Erythroblast (primary cell): ENCODE data around the gene ABTB1.

Source experiments
- GATA1 ChIP-seq: IDR thresholded peaks from 2 replicates; pipeline ENCODE4 v1.6.1; 2011; ENCODE audit warnings: low read depth, mild to moderate bottlenecking, control low read depth, low read length, moderate library complexity
- POLR2A ChIP-seq: IDR thresholded peaks from 2 replicates; pipeline ENCODE4 v1.6.1; 2011; ENCODE audit warnings: mild to moderate bottlenecking, low read length

DNA sequence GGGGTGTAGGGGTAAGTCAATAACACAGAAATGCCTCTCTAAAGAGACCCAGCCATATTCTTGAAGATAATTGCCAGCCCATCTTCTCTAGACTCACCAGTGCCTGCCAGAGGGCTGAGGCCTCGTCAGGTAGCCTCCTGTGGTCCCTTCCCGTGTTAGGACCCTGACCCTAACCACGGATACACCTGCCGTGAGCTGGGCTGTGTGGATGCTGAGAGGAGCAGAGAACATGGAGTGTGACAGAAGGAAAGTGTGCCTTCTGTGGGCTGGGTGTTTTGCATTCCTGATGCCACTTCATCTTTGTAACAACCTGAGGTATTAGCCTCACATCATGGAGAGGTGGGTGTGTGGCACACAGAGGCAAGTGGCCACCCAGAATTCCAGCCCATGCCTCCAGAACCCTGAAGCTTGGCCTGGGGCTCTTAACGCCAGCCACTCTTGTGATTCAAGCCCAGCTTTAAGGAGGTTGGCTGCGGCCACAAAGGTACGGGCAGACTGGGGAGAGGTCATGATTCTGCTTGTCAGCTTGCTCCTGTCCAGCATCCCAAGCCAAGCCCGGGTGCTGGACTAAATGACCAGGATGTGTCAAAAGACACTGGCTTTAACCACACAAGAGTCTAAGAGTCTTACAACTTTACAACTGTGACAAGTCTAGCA is 21.1 kb upstream of the ABTB1 start:
- TF ChIP-seq POLR2A (no peak), GATA1 (no peak)
